HepG2 (cell line): ENCODE measurements around the gene CYP4V2.

Experiments used
- EED ChIP-seq: sonication (generic); formaldehyde crosslinking; IDR thresholded peaks from 2 replicates; pipeline ENCODE4 v1.5.0; 2020; ENCODE audit warnings: mild to moderate bottlenecking, missing genetic modification reagents
- GTF2F1 ChIP-seq: fragments of 150-350 bp; IDR thresholded peaks from 2 replicates; pipeline ENCODE4 v1.6.1; 2014; ENCODE audit warnings: low read length
- ZFX ChIP-seq: sonication (generic); formaldehyde crosslinking; IDR thresholded peaks from 2 replicates; pipeline ENCODE4 v1.4.0; 2020; ENCODE audit warnings: mild to moderate bottlenecking, low read depth, missing genetic modification reagents, moderate library complexity
- TF ChIP-seq, protein P1 (sequence below): sonication (generic); formaldehyde crosslinking; IDR thresholded peaks from 2 replicates; pipeline ENCODE4 v1.5.0; 2020; ENCODE audit warnings: missing genetic modification reagents, mild to moderate bottlenecking, borderline replicate concordance

- TF ChIP-seq ZFX (no peak), GTF2F1 (no peak), EED (CRISPR knock-in tag) (no peak)
- TF ChIP-seq, protein P1, sequence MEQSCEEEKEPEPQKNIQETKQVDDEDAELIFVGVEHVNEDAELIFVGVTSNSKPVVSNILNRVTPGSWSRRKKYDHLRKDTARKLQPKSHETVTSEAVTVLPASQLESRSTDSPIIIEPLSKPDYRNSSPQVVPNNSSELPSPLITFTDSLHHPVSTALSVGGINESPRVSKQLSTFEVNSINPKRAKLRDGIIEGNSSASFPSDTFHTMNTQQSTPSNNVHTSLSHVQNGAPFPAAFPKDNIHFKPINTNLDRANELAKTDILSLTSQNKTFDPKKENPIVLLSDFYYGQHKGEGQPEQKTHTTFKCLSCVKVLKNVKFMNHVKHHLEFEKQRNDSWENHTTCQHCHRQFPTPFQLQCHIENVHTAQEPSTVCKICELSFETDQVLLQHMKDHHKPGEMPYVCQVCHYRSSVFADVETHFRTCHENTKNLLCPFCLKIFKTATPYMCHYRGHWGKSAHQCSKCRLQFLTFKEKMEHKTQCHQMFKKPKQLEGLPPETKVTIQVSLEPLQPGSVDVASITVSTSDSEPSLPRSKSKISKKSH (CRISPR knock-in tag), result no peak
These were observed 32.4 kb upstream of the CYP4V2 start for GRCh38 chr4:186158966-186159365.
